Right lobe of liver (tissue), 4 donors: ENCODE results near the gene YIPF5.

Experiments
- POLR2A ChIP-seq: fragments of 450-650 bp; IDR thresholded peaks from one replicate; pipeline ENCODE4 v1.6.1; 2017; ENCODE audit warnings: antibody characterized with exemption, mild to moderate bottlenecking
- TF ChIP-seq, protein P1 (sequence below), 4 donors: fragments of 200-600 bp in 3 of 4; fragments of 450-650 bp in 1 of 4; IDR thresholded peaks; one replicate each; pipeline versions ENCODE4 v1.5.1 to v1.8.0; 2016 to 2022; ENCODE audit warnings: antibody characterized with exemption in 4 of 4, mild to moderate bottlenecking in 2 of 4
- donor health status: DM: no; HTN: no; CAD: no.
- donor health status: DM: no; HTN: no; CAD: no.
- donor health status: DM: no; HTN: yes; CAD: no.

DNA sequence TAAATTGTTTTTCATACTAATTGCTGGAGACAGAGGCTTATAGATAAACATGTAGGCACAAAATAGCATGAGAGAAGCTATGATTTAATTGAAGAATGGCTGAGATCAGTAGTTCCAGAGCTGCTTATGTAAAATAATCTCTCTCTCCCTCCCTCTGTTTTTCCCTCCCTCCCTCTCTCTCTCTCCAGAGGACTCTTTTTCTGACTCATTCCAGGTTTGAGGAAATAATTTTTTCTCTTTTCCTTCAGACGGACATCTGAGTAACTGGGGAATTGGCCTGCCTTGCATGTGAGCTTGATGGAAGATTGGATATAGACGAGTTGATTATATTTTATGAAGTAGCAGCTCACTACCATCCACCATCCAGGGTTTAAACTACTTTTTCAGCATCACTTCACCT lies 35.7 kb upstream of the YIPF5 start:
- TF ChIP-seq, protein P1, sequence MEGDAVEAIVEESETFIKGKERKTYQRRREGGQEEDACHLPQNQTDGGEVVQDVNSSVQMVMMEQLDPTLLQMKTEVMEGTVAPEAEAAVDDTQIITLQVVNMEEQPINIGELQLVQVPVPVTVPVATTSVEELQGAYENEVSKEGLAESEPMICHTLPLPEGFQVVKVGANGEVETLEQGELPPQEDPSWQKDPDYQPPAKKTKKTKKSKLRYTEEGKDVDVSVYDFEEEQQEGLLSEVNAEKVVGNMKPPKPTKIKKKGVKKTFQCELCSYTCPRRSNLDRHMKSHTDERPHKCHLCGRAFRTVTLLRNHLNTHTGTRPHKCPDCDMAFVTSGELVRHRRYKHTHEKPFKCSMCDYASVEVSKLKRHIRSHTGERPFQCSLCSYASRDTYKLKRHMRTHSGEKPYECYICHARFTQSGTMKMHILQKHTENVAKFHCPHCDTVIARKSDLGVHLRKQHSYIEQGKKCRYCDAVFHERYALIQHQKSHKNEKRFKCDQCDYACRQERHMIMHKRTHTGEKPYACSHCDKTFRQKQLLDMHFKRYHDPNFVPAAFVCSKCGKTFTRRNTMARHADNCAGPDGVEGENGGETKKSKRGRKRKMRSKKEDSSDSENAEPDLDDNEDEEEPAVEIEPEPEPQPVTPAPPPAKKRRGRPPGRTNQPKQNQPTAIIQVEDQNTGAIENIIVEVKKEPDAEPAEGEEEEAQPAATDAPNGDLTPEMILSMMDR (IDR thresholded peaks at IDR 0.05) = no peak
- TF ChIP-seq POLR2A = no peak
